Muscle of leg (tissue), 11 donors: ENCODE measurements around the gene GIPC2. TPM values are rescaled to one million over a fixed set of nuclear protein-coding genes. Genes with fewer than 3 reads are reported as not detected.
"Not testable (repeated sequence)": the region's sequence is repeated elsewhere in the genome, so short reads cannot be mapped to it uniquely, and the experiment has no call there.

Experiments used
- DNase-seq: peaks from one replicate; pipeline ENCODE4 v3.0.0; 2013
- H3K27ac ChIP-seq: one replicate; pipeline ENCODE4 v1.5.1; 2013; ENCODE audit warnings: mild to moderate bottlenecking, low read length, control low read depth
- H3K27me3 ChIP-seq: one replicate; pipeline ENCODE4 v1.6.1; 2013; ENCODE audit warnings: low read length; ENCODE audit not compliant: control insufficient read depth, insufficient read depth
- H3K36me3 ChIP-seq: one replicate; pipeline ENCODE4 v1.6.1; 2013; ENCODE audit warnings: low read length; ENCODE audit not compliant: control insufficient read depth, insufficient read depth
- H3K4me1 ChIP-seq: one replicate; pipeline ENCODE4 v1.6.1; 2013; ENCODE audit warnings: low read length; ENCODE audit not compliant: control insufficient read depth, insufficient read depth
- H3K4me3 ChIP-seq: one replicate; pipeline ENCODE4 v1.5.1; 2013; ENCODE audit warnings: low read length, control low read depth
- H3K9me3 ChIP-seq: replicated peaks from 2 replicates; pipeline ENCODE4 v1.6.1; 2013; ENCODE audit warnings: low read depth, low read length; ENCODE audit not compliant: control insufficient read depth
- WGBS: methylation state at CpG from one replicate; pipeline ENCODE4 v1.1.5; 2013; ENCODE audit warnings: missing lambda C conversion rate; ENCODE audit not compliant: insufficient coverage; 5-methylcytosine and 5-hydroxymethylcytosine counted together
- polyA plus RNA-seq, 8 donors: library from polyadenylated mRNA; unstranded; fragments of 120-200 nt; gene quantifications; one replicate each; pipeline versions ENCODE4 v1.2.1 to v1.2.3, GENCODE V29; 2013; ENCODE audit warnings: inconsistent platforms in 1 of 8, low replicate concordance in 1 of 8; ENCODE audit not compliant: insufficient read length in 8 of 8, insufficient read depth in 1 of 8
- total RNA-seq: library from RNA; stranded (reverse); fragments of 120-200 nt; gene quantifications from one replicate; pipeline ENCODE4 v1.2.4, GENCODE V29; 2013

GIPC2 gene
- total and polyA plus RNA-seq, 9 donors: 0.84 to 8.7 (median 1.4) TPM

DNA sequence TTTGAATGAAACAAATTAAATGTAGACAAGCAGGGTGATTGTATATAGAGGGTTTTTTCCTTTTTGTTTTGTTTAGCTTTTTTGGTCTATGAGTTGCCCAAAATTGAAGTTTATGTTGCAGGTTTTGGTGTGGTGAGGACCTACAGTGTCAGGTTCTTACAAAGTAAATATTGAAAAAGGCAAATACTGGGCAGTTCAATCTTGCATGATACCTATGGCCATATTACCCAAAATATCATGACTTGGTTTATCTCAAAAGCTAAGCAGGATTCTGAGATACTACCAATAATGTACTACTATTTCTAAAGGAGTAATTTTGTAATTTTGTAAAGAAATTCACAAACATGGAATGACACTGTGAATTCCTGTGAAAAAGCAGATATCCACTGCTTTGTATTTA, 39.2 kb upstream of the GIPC2 start:
- Histone ChIP-seq H3K4me1 (peaks cover 8% of the 10 kb centered on the region), H3K9me3 (no peaks in the 10 kb centered on the region), H3K27me3 (no peaks in the 10 kb centered on the region), H3K4me3 (peak overlapping the region; percentile 74), H3K36me3 (no peaks in the 10 kb centered on the region), H3K27ac (peak overlapping the region; percentile 98)
- no peak for DNase-seq

DNA sequence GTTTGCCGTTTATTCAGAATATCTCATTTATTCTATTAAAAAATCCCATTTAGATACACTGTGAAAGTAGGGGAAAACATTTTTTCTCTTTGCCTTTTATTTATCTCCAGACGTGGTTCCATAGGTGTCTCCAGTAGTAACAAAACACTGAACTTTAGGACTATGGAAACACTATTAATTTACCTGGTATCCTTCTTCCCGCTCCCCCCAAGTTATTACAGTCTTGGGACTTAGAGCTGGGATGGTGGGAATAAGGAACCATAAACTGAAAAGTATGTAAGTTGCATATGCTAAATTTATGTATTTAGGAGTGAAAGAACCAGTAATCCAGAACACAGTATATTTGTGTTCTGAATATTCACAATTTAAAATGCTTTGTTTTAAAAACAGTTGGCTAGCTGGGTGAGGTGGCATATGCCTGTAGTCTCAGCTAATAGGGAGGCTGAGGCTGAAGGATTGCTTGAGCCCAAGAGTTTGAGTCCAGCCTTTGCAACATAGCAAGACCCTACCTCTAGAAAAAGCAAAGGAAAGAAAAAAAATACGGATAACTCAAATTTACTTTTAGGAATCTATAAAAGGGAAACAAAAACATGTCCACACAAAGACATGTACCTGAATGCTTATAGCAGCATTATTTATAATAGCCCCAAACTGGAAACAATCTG, 38.0 kb upstream of the GIPC2 start:
- no CpG with 5 or more reads among the region's 4 CpGs for WGBS
- Histone ChIP-seq H3K4me1 (peaks cover 8% of the 10 kb centered on the region), H3K27ac (no peak overlapping the region), H3K4me3 (peak overlapping the region; percentile 12), H3K36me3 (no peaks in the 10 kb centered on the region), H3K9me3 (no peaks in the 10 kb centered on the region), H3K27me3 (no peaks in the 10 kb centered on the region)
- DNase-seq: no peak

DNA sequence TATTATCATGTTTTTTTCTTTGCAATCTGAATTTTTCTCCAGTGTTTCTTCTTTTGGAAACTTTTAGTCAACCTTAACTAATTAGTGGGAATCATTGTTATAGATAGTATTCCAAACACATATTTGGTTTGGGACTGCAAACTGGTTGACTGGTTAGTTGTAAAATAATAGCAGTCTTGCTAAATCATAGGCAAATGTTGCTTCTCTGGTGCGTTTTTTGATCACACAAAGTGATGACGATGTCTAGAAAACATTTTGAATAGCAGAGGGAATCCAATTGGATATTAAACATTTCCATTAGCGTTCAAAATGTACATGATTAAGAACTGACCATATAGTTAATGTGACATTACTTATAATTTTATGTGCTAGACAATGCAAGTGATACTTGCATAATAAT, 36.5 kb upstream of the GIPC2 start:
- H3K36me3 ChIP-seq: peaks cover 5% of the 10 kb centered on the region
- H3K27me3 ChIP-seq: no peaks in the 10 kb centered on the region
- WGBS: no CpG with 5 or more reads among the region's 3 CpGs
- no peaks in the 10 kb centered on the region for H3K9me3 ChIP-seq
- no peak for DNase-seq
- peaks cover 8% of the 10 kb centered on the region for H3K4me1 ChIP-seq
- H3K4me3 ChIP-seq: no peak overlapping the region
- H3K27ac ChIP-seq: no peak overlapping the region

DNA sequence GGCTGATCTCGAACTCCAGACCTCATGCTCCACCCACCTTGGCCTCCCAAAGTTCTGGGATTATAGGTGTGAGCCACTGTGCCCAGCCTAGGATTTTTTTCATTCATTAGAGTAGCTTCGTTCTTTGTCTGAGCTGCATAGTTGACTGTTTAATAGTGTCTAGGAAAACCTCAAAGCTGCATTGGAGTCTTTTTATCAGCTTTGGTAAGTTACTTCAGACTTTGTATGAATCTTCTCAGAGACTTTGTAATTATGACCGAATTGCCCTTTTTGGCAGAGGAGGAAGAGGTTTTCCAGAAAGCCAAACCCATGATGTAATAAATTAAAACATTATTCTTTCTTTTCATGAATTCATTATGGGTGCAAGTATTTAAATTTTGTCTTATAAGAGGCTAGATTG, 35.9 kb upstream of the GIPC2 start:
- no CpG with 5 or more reads among the region's 3 CpGs for WGBS
- DNase-seq: no peak
- no peaks in the 10 kb centered on the region for H3K27me3 ChIP-seq
- peaks cover 8% of the 10 kb centered on the region for H3K4me1 ChIP-seq
- H3K36me3 ChIP-seq: peaks cover 11% of the 10 kb centered on the region
- no peak overlapping the region for H3K27ac ChIP-seq
- no peak overlapping the region for H3K4me3 ChIP-seq
- H3K9me3 ChIP-seq: no peaks in the 10 kb centered on the region

DNA sequence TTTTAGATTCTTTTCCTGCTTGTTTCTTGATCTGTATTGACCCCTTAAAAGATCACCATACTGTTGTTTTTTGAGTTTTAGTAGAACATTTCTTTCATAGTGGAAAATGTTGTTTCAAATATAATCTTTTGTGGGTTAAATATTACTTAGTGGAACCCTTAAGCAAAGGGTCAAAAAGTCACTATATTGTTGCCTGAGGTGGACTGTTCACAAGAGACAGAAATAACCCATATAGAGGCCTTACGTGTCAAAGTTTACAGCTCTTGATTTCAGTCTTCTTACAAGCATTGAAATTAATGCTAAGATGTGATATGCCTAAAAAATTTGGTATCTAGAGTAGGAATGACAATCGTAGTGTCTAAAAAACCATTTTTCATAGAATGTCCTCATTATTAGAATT, 34.7 kb upstream of the GIPC2 start:
- Histone ChIP-seq H3K4me3 (no peak overlapping the region), H3K27ac (no peak overlapping the region), H3K36me3 (peaks cover 13% of the 10 kb centered on the region), H3K9me3 (no peaks in the 10 kb centered on the region), H3K4me1 (peaks cover 8% of the 10 kb centered on the region), H3K27me3 (no peaks in the 10 kb centered on the region)
- no peak for DNase-seq
- WGBS: no CpG with 5 or more reads among the region's 2 CpGs

DNA sequence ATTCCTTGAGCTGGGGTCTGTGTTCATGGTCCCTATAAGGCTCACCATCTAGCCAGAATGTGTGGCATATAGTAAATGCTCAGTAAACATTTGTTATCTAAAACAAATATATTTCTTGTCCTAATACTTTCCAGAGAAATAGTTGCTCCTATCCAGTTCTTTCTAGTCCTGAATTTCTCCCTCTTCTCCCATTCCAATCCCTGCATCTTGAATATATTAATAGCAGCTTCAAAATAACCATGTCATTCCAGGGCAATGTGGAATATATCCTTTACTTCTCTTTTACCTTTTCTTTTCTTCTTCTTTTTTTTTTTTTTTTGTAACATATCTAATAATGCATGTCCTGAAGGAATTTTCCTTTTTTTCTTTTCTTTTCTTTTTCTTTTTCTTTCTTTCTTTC, 30.6 kb upstream of the GIPC2 start:
- Histone ChIP-seq H3K4me1 (no peaks in the 10 kb centered on the region), H3K4me3 (no peak overlapping the region), H3K36me3 (peaks cover 18% of the 10 kb centered on the region), H3K9me3 (no peaks in the 10 kb centered on the region), H3K27ac (no peak overlapping the region), H3K27me3 (no peaks in the 10 kb centered on the region)
- no peak for DNase-seq

DNA sequence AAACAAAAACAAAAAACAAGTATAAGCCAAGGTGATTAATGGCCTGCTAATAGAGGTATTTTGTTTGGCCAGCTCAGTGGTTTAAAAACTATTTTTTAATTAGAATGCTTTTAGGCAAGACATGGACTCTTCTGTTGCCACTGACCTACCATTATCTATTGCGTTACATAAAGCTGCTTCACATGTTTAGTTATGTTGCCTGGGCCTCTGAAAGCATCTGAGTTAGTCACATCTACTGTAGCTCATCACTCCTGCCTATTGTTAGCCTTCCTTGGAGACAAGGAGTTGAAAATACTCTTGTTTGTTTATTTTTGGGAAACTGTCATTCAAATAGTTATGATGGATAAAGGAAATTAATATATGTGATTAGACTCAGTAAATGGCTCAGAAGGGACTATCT, 26.7 kb upstream of the GIPC2 start:
- no peak overlapping the region for H3K4me3 ChIP-seq
- no peaks in the 10 kb centered on the region for H3K9me3 ChIP-seq
- H3K27me3 ChIP-seq: no peaks in the 10 kb centered on the region
- no peak overlapping the region for H3K27ac ChIP-seq
- no CpG with 5 or more reads among the region's 1 CpG for WGBS
- peaks cover 14% of the 10 kb centered on the region for H3K36me3 ChIP-seq
- DNase-seq: no peak
- no peaks in the 10 kb centered on the region for H3K4me1 ChIP-seq

DNA sequence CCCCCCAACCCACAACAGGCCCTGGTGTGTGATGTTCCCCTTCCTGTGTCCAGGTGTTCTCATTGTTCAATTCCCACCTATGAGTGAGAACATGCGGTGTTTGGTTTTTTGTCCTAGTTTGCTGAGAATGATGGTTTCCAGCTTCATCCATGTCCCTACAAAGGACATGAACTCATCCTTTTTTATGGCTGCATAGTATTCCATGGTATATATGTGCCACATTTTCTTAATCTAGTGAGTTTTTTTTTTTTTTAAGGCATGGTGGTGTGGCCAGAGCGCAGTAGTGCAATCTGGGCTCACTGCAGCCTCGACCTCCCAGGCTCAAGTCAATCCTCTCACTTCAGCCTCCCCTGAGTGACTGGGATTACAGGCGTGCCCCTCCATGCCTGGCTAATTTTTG, 24.6 kb upstream of the GIPC2 start:
- not testable (repeated sequence) for H3K27ac ChIP-seq, H3K27me3 ChIP-seq, DNase-seq, H3K9me3 ChIP-seq, H3K4me1 ChIP-seq, H3K36me3 ChIP-seq, H3K4me3 ChIP-seq
- no CpG with 5 or more reads among the region's 4 CpGs for WGBS

DNA sequence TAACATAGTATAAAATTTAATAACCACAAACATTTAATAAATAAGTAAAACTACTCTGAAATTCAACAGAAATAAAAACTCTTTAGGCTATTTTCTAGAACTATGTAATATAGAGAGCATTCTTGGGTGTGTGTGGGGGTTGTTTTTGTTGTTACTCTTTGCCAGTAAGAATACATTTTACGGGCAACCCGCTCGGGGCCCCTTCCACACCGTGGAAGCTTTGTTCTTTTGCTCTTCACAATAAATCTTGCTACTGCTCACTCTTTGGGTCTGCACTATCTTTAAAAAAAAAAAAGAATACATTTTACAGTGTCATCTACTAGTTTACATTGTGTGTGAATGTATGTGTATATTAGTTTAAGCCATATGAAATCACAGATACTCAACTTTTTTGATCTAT, 16.0 kb upstream of the GIPC2 start:
- Histone ChIP-seq H3K4me1 (no peaks in the 10 kb centered on the region), H3K9me3 (no peaks in the 10 kb centered on the region), H3K4me3 (no peak overlapping the region), H3K27me3 (no peaks in the 10 kb centered on the region), H3K36me3 (no peaks in the 10 kb centered on the region), H3K27ac (no peak overlapping the region)
- no peak for DNase-seq
- WGBS: no CpG with 5 or more reads among the region's 4 CpGs

DNA sequence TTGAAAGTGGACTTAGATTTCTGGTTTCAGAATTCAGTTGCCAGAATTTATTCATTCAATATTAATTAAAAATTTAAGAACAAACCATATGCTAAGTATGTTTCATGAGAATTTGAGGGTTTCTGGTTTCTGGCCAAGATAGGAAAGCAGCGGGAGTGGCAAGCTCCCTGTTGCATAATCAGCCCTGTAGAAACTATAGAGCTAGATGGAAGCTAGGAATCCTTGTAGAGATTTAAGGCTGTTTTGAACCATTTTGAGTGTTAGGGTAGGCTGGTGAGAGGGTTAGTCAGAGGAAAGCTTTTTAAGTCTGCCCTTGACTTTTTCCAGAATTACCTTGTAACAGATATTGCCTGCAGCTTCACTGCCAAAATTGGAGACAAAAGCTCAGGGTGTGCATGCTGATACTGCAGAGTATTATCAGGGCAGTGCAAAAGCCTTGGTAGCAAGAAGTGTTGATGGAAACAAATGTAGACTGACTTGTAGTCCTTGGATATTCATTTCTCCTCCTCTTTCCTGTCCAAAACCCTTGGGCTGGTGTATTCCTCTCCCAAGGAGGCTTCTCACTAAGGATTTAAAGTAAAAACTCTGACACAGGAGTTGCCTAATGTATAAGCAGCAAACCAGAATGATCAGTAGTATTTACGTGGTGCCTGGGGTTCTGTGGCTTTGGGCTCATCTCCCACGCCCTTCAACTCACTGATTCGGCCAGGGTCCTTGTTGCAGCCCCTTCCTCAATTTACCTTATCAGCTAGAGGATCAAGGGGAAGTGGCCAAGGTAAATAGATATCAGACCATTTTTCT, 12.6 kb upstream of the GIPC2 start:
- 65% methylated on average over 3 of the region's 4 CpGs for WGBS

More for the DNA sequence above, 12.6 kb upstream of the GIPC2 start:
- Histone ChIP-seq H3K9me3 (no peaks in the 10 kb centered on the region), H3K4me1 (no peaks in the 10 kb centered on the region), H3K36me3 (no peaks in the 10 kb centered on the region), H3K27ac (no peak overlapping the region), H3K27me3 (no peaks in the 10 kb centered on the region), H3K4me3 (no peak overlapping the region)
- DNase-seq: no peak
